Measurements from ENCODE around the gene KLHDC9.

KLHDC9 gene

GRCh38 chr1:161082996-161083747 is 15.0 kb upstream of the KLHDC9 start:
- in situ Hi-C loops (cut with MboI; ENCODE audit: low sequenced_read_pairs) = no loop called here
- DNase-seq (ENCODE audit: low spot score in 2 of 2) = no peak
- H3K9me3 ChIP-seq = no peaks in the 10 kb centered on the region
- no peaks in the 10 kb centered on the region for H3K36me3 ChIP-seq (replicated peaks)
- H3K27me3 ChIP-seq (ENCODE audit: low read depth) = no peaks in the 10 kb centered on the region
- H3K4me1 ChIP-seq = peaks cover 8% of the 10 kb centered on the region
- no peak overlapping the region for H3K4me3 ChIP-seq

- H3K4me3 ChIP-seq = no peak overlapping the region
- in situ Hi-C loops (cut with MboI; ENCODE audit: low sequenced_read_pairs) = no loop called here
Measured at GRCh38 chr1:161083748-161084596, 14.2 kb upstream of the KLHDC9 start.

GRCh38 chr1:161084597-161084988 is 13.6 kb upstream of the KLHDC9 start:
- in situ Hi-C loops (cut with MboI; ENCODE audit: low sequenced_read_pairs) = no loop called here
- H3K4me1 ChIP-seq = peaks cover 8% of the 10 kb centered on the region

More at GRCh38 chr1:161083748-161084596, 14.2 kb upstream of the KLHDC9 start:
- no peak for DNase-seq (ENCODE audit: low spot score in 2 of 2)
- Histone ChIP-seq H3K36me3 (replicated peaks) (no peaks in the 10 kb centered on the region), H3K27me3 (ENCODE audit: low read depth) (no peaks in the 10 kb centered on the region), H3K9me3 (no peaks in the 10 kb centered on the region), H3K4me1 (peaks cover 8% of the 10 kb centered on the region)

GRCh38 chr1:161085165-161085564 is 13.0 kb upstream of the KLHDC9 start:
- no peaks in the 10 kb centered on the region for H3K9me3 ChIP-seq
- in situ Hi-C loops (cut with MboI; ENCODE audit: low sequenced_read_pairs) = no loop called here
- no peak for DNase-seq (ENCODE audit: low spot score in 2 of 2)
- H3K36me3 ChIP-seq (replicated peaks) = no peaks in the 10 kb centered on the region
- peaks cover 6% of the 10 kb centered on the region for H3K4me1 ChIP-seq
- no peaks in the 10 kb centered on the region for H3K27me3 ChIP-seq (ENCODE audit: low read depth)
- H3K4me3 ChIP-seq = no peak overlapping the region

More at GRCh38 chr1:161084597-161084988, 13.6 kb upstream of the KLHDC9 start:
- Histone ChIP-seq H3K36me3 (replicated peaks) (no peaks in the 10 kb centered on the region), H3K9me3 (no peaks in the 10 kb centered on the region), H3K4me3 (no peak overlapping the region), H3K27me3 (ENCODE audit: low read depth) (no peaks in the 10 kb centered on the region)
- DNase-seq (ENCODE audit: low spot score in 2 of 2) = no peak

GRCh38 chr1:161086457-161086856 is 11.7 kb upstream of the KLHDC9 start:
- H3K27me3 ChIP-seq (ENCODE audit: low read depth) = no peaks in the 10 kb centered on the region
- no peaks in the 10 kb centered on the region for H3K4me1 ChIP-seq
- no peak for DNase-seq (ENCODE audit: low spot score in 2 of 2)
- in situ Hi-C loops (cut with MboI; ENCODE audit: low sequenced_read_pairs) = no loop called here
- H3K36me3 ChIP-seq (replicated peaks) = no peaks in the 10 kb centered on the region
- H3K9me3 ChIP-seq = no peaks in the 10 kb centered on the region
- no peak overlapping the region for H3K4me3 ChIP-seq

GRCh38 chr1:161088587-161089110 is 9.5 kb upstream of the KLHDC9 start:
- Histone ChIP-seq H3K36me3 (replicated peaks) (no peaks in the 10 kb centered on the region), H3K27me3 (ENCODE audit: low read depth) (no peaks in the 10 kb centered on the region), H3K9me3 (no peaks in the 10 kb centered on the region), H3K4me3 (no peak overlapping the region), H3K4me1 (no peaks in the 10 kb centered on the region)
- DNase-seq (ENCODE audit: low spot score in 2 of 2) = no peak
- in situ Hi-C loops (cut with MboI; ENCODE audit: low sequenced_read_pairs) = no loop called here

- Histone ChIP-seq H3K27me3 (ENCODE audit: low read depth) (no peaks in the 10 kb centered on the region), H3K4me1 (no peaks in the 10 kb centered on the region), H3K36me3 (replicated peaks) (no peaks in the 10 kb centered on the region), H3K4me3 (no peak within 1 kb of the TSS), H3K9me3 (no peaks in the 10 kb centered on the region)
- DNase-seq (ENCODE audit: low spot score in 2 of 2) = no peak
- in situ Hi-C loops (cut with MboI; ENCODE audit: low sequenced_read_pairs) = no loop called here
Measured at GRCh38 chr1:161089251-161089924, 8.8 kb upstream of the KLHDC9 start, which contains the start of gene NECTIN4. Gene NECTIN4 (minus strand): TSS chr1:161089558. CDS start chr1:161089296, 262 bp downstream.

- H3K4me3 ChIP-seq = no peak overlapping the region
- no peaks in the 10 kb centered on the region for H3K27me3 ChIP-seq (ENCODE audit: low read depth)
- H3K9me3 ChIP-seq = no peaks in the 10 kb centered on the region
- no peaks in the 10 kb centered on the region for H3K36me3 ChIP-seq (replicated peaks)
- H3K4me1 ChIP-seq = no peaks in the 10 kb centered on the region
- in situ Hi-C loops (cut with MboI; ENCODE audit: low sequenced_read_pairs) = loop anchor here (10.0 kb wide), 2 partner anchors 95 to 365 kb away; no protein-coding TSS in a partner anchor
- no peak for DNase-seq (ENCODE audit: low spot score in 2 of 2)
Measured at GRCh38 chr1:161089938-161090337, 8.2 kb upstream of the KLHDC9 start.

GRCh38 chr1:161090617-161091016 is 7.5 kb upstream of the KLHDC9 start:
- in situ Hi-C loops (cut with MboI; ENCODE audit: low sequenced_read_pairs) = loop anchor here (10.0 kb wide), 2 partner anchors 96 to 366 kb away; no protein-coding TSS in a partner anchor
- Histone ChIP-seq H3K4me3 (no peak overlapping the region), H3K4me1 (no peaks in the 10 kb centered on the region)

GRCh38 chr1:161091093-161091492 is 7.1 kb upstream of the KLHDC9 start:
- Histone ChIP-seq H3K4me1 (no peaks in the 10 kb centered on the region), H3K27me3 (ENCODE audit: low read depth) (no peaks in the 10 kb centered on the region), H3K9me3 (no peaks in the 10 kb centered on the region), H3K4me3 (no peak overlapping the region), H3K36me3 (replicated peaks) (no peaks in the 10 kb centered on the region)
- in situ Hi-C loops (cut with MboI; ENCODE audit: low sequenced_read_pairs) = loop anchor here (10.0 kb wide), 2 partner anchors 96 to 366 kb away; no protein-coding TSS in a partner anchor
- no peak for DNase-seq (ENCODE audit: low spot score in 2 of 2)

More at GRCh38 chr1:161090617-161091016, 7.5 kb upstream of the KLHDC9 start:
- Histone ChIP-seq H3K27me3 (ENCODE audit: low read depth) (no peaks in the 10 kb centered on the region), H3K9me3 (no peaks in the 10 kb centered on the region), H3K36me3 (replicated peaks) (no peaks in the 10 kb centered on the region)
- no peak for DNase-seq (ENCODE audit: low spot score in 2 of 2)

GRCh38 chr1:161091796-161092507 is 6.2 kb upstream of the KLHDC9 start:
- Histone ChIP-seq H3K9me3 (no peaks in the 10 kb centered on the region), H3K36me3 (replicated peaks) (no peaks in the 10 kb centered on the region), H3K4me1 (no peaks in the 10 kb centered on the region), H3K27me3 (ENCODE audit: low read depth) (no peaks in the 10 kb centered on the region), H3K4me3 (no peak overlapping the region)
- no peak for DNase-seq (ENCODE audit: low spot score in 2 of 2)
- in situ Hi-C loops (cut with MboI; ENCODE audit: low sequenced_read_pairs) = loop anchor here (10.0 kb wide), 2 partner anchors 97 to 367 kb away; no protein-coding TSS in a partner anchor

- in situ Hi-C loops (cut with MboI; ENCODE audit: low sequenced_read_pairs) = loop anchor here (10.0 kb wide), 2 partner anchors 98 to 368 kb away; no protein-coding TSS in a partner anchor
- Histone ChIP-seq H3K9me3 (no peaks in the 10 kb centered on the region), H3K4me3 (no peak overlapping the region), H3K4me1 (no peaks in the 10 kb centered on the region), H3K36me3 (replicated peaks) (no peaks in the 10 kb centered on the region), H3K27me3 (ENCODE audit: low read depth) (no peaks in the 10 kb centered on the region)
- DNase-seq (ENCODE audit: low spot score in 2 of 2) = no peak
Measured at GRCh38 chr1:161092621-161093028, 5.5 kb upstream of the KLHDC9 start.
